Central memory CD4-positive, alpha-beta T cell (primary cell): ENCODE results near the gene MRPS18A.

ENCODE experiments used
- DNase-seq: peaks from one replicate; pipeline ENCODE4 v3.0.0; 2022

MRPS18A gene

DNA sequence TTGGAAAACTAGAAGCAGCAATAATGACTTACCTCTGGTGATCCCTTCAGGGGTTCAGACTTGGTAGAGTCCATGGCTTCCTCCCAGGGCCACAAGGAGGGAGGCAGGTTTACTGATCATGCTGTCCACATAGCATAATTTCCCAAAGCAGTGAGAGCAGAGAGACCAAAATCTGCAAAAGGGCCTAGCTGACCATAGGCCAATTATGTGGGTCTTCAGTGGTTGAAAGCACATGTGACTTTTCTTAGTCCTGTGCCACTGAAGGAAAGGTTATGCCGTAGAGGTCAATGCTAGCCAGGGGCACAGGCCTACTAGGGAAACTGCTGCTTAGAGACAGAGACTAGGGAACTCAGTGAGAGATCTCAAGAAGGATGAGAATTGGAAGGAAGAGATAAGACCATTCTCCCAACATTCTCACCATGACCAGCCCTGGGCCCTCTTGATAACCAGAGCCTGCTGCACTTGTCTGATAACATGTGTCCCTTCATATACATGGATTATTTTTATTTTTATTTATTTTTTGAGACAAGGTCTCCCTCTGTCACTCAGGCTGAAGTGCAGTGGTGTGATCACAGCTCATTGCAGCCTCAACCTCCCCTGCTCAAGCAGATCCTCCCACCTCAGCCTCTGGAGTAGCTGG, 56.5 kb downstream of the MRPS18A start:
- DNase-seq: no peak

DNA sequence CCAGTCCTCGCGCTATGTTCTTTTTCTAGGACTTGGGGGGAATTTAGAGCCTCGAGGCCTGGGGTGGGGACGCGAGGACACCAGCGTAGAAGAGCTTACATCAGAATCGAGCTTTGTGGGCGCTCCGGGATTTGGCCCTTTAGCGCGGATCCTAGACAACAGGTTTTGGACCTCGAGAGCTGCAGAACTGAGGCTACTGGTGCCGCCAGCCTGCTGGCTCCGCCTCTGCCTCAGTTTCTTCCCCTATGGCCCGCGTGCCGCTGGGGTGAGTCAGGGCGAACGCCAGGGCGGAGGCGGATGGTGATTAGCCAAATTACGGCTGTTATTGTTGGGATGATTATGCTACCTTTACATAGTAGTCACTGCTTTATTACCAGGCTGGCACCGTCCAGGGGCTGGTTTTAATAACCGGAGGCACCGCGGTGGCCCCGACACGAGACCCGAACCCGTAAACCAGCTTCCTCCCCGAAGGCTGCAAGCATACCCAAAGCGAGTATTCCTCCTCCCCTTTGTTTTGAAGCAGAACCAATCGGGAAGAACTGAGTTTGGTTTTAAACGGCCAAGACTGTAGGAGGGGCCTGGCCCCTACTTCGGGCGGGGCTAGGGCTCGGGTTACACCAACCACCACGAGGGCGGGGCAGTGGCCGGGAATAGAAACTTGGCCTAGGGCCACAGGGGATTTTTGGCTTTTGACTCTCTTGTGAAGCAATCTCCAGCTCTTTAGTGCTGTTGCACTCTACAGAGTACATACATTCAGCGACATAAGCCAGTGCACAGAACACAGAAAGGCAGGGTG, 57.9 kb downstream of the MRPS18A start:
- DNase-seq: peak; percentile 84

DNA sequence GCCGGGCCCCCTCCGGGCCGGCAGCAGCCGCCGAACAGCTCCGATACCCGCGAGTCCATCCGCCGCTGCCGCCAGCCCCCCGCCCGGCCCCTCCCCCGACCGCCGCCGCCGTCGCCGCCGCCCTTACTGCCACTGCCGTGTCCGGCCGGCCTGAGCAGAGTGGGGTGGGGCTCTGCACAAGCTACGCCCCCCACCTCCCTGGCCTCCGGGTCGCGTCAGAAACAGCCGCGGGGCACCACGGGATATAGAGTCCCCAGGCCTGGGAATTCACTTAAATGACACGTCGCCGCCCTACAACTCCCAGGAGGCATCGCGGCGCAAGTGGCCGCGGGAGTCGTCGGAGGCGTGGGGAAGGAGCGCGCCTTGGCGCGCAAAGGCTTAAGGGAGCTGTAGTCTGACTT, 58.5 kb downstream of the MRPS18A start, which contains the start of gene GTPBP2:
TSS of gene GTPBP2 (minus strand) at position 161 of the 401 bp plus-strand sequence. CDS start at position 59, 102 bp downstream.
- DNase-seq: peak; percentile 94

DNA sequence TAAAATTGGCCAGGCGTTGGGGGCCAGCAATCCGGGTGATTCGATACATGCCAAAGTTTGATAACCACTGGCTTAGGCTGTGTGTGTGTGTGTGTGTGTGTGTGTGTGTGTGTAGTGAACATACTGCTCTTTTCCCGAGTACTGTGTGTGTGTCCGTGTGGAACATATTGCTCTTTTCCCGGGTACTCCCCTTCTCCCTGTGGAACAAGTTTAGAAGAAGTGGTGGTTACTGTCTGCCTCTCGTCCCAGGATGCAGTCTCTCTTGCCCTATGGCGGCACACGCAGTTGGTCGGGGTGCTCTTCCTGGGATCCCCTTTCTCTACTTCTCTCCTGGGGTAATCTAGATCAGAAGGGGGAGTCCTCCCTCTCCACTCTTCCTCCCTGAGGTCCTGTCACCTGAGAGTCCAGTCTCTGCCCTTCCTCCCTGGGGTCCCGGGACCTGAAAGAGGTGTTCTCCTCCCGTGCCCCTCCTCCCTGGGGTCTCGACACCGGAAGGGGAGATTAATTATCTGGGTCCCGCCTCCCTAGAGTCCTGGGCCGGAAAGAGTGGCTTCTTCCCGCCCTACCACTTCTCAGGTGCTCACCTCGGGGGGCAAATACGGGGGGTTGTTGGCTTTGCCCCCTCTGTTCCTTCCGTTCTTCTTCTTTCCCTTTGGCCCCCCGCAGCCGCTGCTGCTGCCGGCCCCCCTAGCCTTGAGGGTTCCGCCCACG, 59.0 kb downstream of the MRPS18A start:
- DNase-seq: peak; percentile 48

DNA sequence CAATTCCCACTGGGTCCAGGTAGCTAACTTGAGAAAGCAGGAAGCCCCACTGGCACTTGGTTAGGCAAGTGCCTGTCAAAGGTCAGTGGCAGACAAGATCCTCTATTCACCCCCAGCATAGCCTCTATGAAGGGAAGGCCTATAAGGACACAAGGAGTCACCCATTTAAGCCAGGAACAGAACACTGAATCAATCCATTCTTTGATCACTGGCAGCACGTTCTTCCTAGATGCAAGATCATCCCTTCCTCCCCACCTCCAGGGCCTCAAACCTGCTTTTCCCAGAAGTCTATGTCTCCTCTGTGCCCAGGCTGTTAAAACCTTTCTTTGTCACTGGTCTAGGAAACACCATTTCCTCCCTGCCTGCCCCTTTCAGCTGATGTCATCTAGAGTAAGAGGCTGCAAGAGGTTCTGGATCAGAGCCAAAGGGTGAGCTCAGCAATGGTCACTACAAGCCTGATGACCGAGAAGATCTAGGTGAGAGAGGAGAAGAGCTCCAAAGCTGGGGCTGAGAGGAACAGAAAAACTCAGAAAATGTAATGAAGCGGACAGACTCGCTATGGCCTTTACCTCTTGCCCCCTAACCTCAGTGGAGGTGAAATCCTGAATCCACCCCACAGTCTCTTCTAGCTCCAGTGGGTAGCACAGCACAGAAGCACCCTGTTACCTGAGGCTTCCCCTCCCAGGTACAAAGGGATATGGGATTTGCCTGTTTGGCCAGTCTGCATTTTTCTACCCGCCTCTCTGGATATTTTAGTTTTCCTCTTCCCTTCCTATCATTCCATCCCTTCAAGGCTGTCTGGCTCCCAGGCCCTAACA, 60.4 kb downstream of the MRPS18A start:
- DNase-seq: no peak

DNA sequence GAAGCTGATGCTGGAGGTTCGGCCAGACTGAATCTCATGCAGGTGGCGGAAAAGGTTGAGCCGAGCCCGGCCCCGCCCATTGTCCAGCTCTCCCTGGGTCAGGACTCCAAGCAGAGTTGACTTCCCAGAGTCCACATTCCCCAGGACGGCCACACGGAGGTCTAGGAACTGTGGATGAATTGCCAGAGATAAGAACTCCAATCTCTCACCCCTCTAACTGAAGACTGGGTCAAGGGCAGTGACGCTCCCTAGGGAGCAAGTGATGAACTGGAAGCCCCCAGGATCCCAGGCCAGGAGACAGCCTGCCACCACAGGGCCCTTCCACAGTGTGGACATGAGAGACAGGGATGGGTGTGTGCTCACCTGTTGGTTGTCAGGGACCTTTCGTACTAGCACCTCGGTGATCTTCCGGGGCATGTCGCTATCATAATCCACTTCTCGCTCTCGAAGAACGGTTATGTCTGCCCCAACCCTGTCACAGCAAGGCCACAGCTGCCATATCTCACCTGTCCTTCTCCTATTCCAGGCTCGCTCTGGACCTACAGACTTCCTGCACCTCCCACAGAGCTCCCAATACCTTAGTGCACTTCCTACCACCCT, 62.1 kb downstream of the MRPS18A start:
- no peak for DNase-seq

DNA sequence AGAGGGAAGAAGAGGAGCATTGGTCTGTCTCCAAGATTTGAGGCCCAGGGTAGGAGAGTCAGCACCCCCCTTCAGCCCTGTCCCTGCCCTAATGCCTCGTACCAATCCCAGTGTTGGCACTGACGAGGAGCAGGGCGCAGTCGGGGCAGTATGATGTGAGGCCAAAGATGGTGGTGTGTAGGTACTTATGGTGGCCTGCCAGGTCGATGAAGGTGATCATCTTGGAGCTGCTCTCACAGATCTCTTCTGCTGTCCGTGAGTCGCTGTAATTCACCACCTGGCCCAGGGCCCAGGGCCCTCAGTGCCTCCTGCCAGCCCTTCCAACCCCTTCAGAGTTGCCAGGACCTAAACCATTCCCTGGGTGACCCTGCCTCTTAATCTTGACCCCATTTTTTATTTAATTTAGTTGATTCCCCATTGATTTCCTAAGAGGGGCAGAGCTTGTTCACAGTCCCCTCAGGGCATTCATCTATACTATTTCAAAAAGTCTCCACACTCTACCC, 62.8 kb downstream of the MRPS18A start:
- no peak for DNase-seq

DNA sequence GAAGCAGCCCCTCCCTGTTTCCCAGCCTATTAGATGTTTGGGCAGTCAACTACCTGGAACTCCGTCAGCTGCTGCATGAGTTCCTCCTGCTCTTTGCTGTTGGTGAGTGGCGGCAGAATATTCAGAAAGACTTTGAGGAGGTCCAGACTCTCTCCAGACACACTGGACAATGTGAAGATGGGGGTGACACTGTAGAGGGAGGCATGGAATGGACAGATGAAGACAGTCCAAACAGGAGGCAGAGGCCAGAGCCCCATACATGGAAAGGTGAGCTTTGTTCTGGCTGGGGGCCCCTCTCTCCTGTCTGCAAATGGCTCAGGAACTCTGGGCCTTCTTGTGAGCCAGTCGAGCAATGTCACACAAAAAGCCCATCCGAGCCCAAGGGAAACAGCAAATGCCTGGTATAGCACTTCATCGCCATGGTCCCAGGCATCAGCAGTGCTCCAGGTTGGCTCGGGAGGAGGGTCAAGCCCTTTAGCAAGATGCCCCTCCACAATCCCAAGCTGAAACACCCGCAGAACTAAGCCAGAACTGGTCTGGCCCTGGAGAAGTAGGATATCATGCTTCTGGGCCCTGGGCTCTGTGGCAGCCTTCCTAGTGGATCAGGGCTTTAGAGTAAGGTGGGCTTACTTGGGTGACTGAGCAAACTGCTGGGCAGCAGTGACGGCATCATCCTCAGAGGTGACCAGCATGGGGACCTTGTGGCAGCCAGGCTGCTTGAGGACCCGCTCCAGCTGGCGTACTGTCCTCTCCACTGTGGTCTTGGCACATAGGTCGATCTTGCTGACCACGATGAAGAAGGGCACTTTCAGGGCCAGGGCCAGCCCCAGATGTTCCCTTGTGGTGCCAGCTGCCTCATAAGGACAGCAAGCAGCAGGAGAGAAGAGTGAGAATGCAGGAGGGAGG, 63.5 kb downstream of the MRPS18A start:
- DNase-seq: no peak

DNA sequence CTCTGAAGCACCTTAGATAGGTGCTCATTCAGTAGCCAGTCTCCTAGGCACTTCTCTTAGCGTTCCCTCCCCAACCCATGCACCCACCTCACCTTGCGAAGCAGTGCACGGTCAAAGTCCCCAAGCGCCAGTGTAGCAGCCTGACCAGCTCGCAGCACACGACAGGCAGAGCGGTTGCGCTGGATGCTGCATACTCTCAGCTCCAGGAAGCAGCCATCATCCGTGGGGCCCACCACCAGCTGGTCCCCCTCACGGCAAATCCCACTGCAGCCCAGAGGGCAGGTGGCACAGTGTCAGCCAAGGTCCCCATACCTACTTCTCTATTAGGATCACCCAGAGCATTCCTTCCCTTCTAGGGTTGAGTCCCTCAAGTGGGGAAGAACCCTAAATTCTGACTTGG, 65.0 kb downstream of the MRPS18A start:
- DNase-seq: no peak

DNA sequence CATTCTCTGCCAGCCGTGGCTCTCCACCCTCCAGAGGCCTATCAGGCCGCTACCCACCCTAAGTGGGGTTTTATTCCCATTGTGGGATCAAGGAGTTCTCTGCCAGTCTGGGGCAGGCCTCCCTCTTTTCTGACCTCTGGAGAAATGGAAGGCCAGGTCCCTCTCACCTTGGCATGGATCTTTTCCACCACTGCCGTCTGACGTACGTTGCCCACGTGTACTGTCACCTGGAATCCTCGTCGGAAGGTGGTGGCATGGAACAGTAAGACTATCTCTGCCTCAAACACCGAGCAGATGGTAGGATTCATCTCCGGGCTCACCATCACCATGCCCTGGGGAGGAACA, 65.8 kb downstream of the MRPS18A start:
- no peak for DNase-seq
